Esophagus squamous epithelium (tissue), 4 donors: ENCODE data around the gene FRMPD2.
"Not testable (repeated sequence)": the region's sequence is repeated elsewhere in the genome, so short reads cannot be mapped to it uniquely, and the experiment has no call there.

Source experiments
- CTCF ChIP-seq, 6 experiments: fragments of 450-650 bp in 4 of 6; fragments of 200-600 bp in 2 of 6; sonication (generic) in 2 of 6; IDR thresholded peaks; one replicate each; pipeline ENCODE4 v1.5.1; 2016 to 2019; ENCODE audit warnings: antibody characterized with exemption in 6 of 6, mild to moderate bottlenecking in 4 of 6, moderate library complexity in 4 of 6
- POLR2A ChIP-seq, 4 donors: fragments of 450-650 bp; IDR thresholded peaks; one replicate each; pipeline ENCODE4 v1.6.1; 2017; ENCODE audit warnings: antibody characterized with exemption in 4 of 4, mild to moderate bottlenecking in 4 of 4, moderate library complexity in 3 of 4

GRCh38 chr10:48160163-48160562 lies 114.3 kb downstream of the FRMPD2 start:
- not testable (repeated sequence) for TF ChIP-seq POLR2A, CTCF (IDR thresholded peaks at IDR 0.05)
